Measurements from ENCODE around the gene UBE2E1. TPM values are rescaled to one million over a fixed set of nuclear protein-coding genes. Genes with fewer than 3 reads are reported as not detected.
A peak's percentile ranks its signal among the peaks of the same experiment; 100 is the strongest.
"Not testable (repeated sequence)": the region's sequence is repeated elsewhere in the genome, so short reads cannot be mapped to it uniquely, and the experiment has no call there.

UBE2E1 gene
- total RNA-seq, 1 donor from 2014 or later, result 72.6 TPM

- Mint-ChIP-seq H3K4me1 (peaks cover 4% of the 10 kb centered on the region), H3K27ac (no peak overlapping the region)
Measured at GRCh38 chr3:23877329-23877980, 71.7 kb downstream of the UBE2E1 start.

GRCh38 chr3:23879485-23879884 is 73.7 kb downstream of the UBE2E1 start:
- no peaks in the 10 kb centered on the region for H3K9me3 Mint-ChIP-seq
- H3K36me3 Mint-ChIP-seq (ENCODE audit: low read depth), result peaks cover 7% of the 10 kb centered on the region
- H3K4me3 Mint-ChIP-seq, result no peak overlapping the region
- no peaks in the 10 kb centered on the region for H3K27me3 Mint-ChIP-seq
- peaks cover 4% of the 10 kb centered on the region for H3K4me1 Mint-ChIP-seq
- DNase-seq, result no peak
- intact Hi-C loops (cut with micrococcal nuclease), result no loop called here
- H3K27ac Mint-ChIP-seq, result no peak overlapping the region

More at GRCh38 chr3:23877329-23877980, 71.7 kb downstream of the UBE2E1 start:
- no peaks in the 10 kb centered on the region for H3K27me3 Mint-ChIP-seq
- H3K4me3 Mint-ChIP-seq, result no peak overlapping the region
- no peaks in the 10 kb centered on the region for H3K9me3 Mint-ChIP-seq
- peaks cover 7% of the 10 kb centered on the region for H3K36me3 Mint-ChIP-seq (ENCODE audit: low read depth)
- intact Hi-C loops (cut with micrococcal nuclease), result no loop called here
- DNase-seq, result no peak

GRCh38 chr3:23880703-23881339 is 75.1 kb downstream of the UBE2E1 start:
- no peaks in the 10 kb centered on the region for H3K27me3 Mint-ChIP-seq
- no peaks in the 10 kb centered on the region for H3K9me3 Mint-ChIP-seq
- intact Hi-C loops (cut with micrococcal nuclease), result no loop called here
- H3K27ac Mint-ChIP-seq, result no peak overlapping the region
- H3K36me3 Mint-ChIP-seq (ENCODE audit: low read depth), result peaks cover 7% of the 10 kb centered on the region
- H3K4me3 Mint-ChIP-seq, result no peak overlapping the region
- DNase-seq, result no peak
- H3K4me1 Mint-ChIP-seq, result peaks cover 4% of the 10 kb centered on the region

DNA sequence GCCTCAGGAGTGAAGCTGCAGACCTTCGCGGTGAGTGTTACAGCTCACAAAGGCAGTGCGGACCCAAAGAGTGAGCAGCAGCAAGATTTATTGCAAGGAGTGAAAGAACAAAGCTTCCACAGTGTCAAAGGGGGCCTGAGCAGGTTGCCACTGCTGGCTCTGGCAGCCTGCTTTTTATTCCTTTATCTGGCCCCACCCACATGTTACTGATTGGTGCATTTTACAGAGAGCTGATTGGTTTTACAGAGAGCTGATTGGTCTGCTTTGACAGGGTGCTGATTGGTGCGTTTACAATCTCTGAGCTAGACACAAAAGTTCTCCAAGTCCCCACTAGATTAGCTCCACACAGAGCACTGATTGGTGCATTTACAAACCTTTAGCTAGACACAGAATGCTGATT is 76.2 kb downstream of the UBE2E1 start:
- H3K4me1 Mint-ChIP-seq; DNase-seq; H3K9me3 Mint-ChIP-seq; intact Hi-C loops (cut with micrococcal nuclease); H3K36me3 Mint-ChIP-seq (ENCODE audit: low read depth); H3K27ac Mint-ChIP-seq; H3K27me3 Mint-ChIP-seq; H3K4me3 Mint-ChIP-seq: not testable (repeated sequence)

DNA sequence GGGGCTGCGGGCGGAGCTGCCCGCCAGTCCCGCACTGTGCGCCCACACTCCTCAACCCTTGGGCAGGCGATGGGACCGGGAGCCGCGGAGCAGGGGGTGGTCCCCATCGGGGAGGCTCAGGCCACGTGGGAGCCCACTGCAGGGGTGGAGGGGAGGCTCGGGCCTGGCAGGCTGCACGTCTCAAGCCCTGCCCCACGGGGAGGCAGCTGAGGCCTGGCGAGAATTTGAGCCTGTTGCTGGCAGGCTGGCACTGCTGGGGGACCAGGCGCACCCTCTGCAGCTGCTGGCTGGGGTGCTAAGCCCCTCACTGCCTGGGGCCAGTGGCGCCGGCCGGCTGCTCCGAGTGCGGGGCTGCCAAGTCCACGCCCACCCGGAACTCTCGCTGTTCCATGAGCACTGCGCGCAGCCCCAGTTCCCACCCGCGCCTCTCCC is 76.7 kb downstream of the UBE2E1 start:
- H3K4me3 Mint-ChIP-seq, result no peak overlapping the region
- no peaks in the 10 kb centered on the region for H3K9me3 Mint-ChIP-seq
- no peaks in the 10 kb centered on the region for H3K27me3 Mint-ChIP-seq
- intact Hi-C loops (cut with micrococcal nuclease), result no loop called here
- peaks cover 7% of the 10 kb centered on the region for H3K36me3 Mint-ChIP-seq (ENCODE audit: low read depth)
- no peak overlapping the region for H3K27ac Mint-ChIP-seq
- H3K4me1 Mint-ChIP-seq, result peaks cover 4% of the 10 kb centered on the region
- DNase-seq, result no peak

DNA sequence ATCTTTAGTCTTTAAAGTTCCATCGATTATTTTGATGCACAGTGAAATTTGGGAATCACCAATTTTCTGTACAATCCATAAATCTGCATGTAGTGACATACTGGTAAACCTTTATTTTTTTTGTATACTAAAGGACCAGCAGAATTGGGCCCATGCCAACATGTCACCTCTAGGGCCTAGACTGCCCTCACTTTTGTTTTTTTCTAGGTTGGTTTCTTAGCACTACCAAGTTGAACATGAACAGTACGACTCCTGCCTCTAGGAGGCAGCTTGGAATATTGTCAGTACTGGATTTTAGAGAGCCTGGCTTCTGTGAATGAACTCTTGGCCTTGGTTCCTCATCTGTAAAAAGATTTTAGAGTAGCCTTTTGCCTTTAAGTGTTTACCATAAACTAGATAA is 78.7 kb downstream of the UBE2E1 start:
- intact Hi-C loops (cut with micrococcal nuclease), result no loop called here
- H3K27me3 Mint-ChIP-seq, result no peaks in the 10 kb centered on the region
- DNase-seq, result no peak
- no peak overlapping the region for H3K27ac Mint-ChIP-seq
- no peaks in the 10 kb centered on the region for H3K9me3 Mint-ChIP-seq
- H3K4me3 Mint-ChIP-seq, result no peak overlapping the region
- peaks cover 4% of the 10 kb centered on the region for H3K4me1 Mint-ChIP-seq
- peaks cover 8% of the 10 kb centered on the region for H3K36me3 Mint-ChIP-seq (ENCODE audit: low read depth)

DNA sequence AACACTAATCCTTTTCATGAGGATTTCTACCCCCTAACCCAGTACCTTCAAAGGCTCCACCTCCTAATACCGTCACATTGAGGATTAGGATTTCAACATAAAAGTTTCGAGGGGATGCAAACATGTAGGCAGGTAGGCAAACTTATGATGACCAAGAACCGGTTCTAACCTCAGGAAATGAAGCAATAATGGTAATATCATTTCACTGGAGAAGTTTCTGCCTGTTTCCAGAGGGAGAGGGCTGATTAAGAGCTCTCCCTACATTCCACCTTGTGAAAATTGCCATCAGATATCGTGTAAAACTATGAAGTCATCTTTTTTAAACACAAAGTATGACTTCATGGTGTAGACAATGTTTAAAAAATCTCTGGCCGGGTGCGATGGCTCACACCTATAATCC is 79.5 kb downstream of the UBE2E1 start:
- no peak overlapping the region for H3K27ac Mint-ChIP-seq

GRCh38 chr3:23886311-23886710 is 80.6 kb downstream of the UBE2E1 start:
- intact Hi-C loops (cut with micrococcal nuclease), result loop anchor here (5.0 kb wide), 1 partner anchor 111 kb away; no protein-coding TSS in a partner anchor
- Mint-ChIP-seq H3K4me1 (peaks cover 3% of the 10 kb centered on the region), H3K4me3 (no peak overlapping the region), H3K36me3 (ENCODE audit: low read depth) (peaks cover 8% of the 10 kb centered on the region), H3K27ac (no peak overlapping the region), H3K27me3 (no peaks in the 10 kb centered on the region), H3K9me3 (no peaks in the 10 kb centered on the region)
- DNase-seq, result no peak

More for the DNA sequence above, 79.5 kb downstream of the UBE2E1 start:
- intact Hi-C loops (cut with micrococcal nuclease), result loop anchor here (5.0 kb wide), 1 partner anchor 112 kb away; no protein-coding TSS in a partner anchor
- Mint-ChIP-seq H3K9me3 (no peaks in the 10 kb centered on the region), H3K4me1 (peaks cover 4% of the 10 kb centered on the region), H3K27me3 (no peaks in the 10 kb centered on the region), H3K36me3 (ENCODE audit: low read depth) (peaks cover 8% of the 10 kb centered on the region), H3K4me3 (no peak overlapping the region)
- DNase-seq, result no peak

DNA sequence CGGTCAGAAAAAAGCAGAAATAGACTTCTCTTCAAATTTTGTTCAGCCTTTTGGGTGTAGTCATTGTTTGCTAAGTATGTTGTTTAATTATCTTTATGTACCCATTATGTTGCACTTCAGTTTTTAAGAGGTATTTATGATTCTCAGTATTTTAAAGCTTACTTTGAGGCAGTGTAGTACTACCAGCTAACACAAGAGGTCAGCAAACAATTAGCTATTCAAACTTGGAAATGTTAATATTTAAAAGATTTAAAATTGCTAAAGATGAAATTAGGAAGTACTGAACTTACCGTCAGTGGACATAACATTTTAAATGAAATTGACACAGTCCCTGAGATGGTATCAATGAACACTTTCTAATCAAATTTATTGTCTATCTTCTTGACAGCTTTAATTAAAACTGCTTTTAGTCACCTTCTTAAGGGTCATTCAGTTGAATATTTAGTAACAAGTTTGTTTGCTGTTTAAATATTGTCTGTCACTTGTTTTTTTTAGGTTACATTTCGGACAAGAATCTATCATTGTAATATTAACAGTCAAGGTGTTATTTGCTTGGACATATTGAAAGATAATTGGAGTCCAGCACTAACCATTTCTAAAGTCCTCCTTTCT is 83.0 kb downstream of the UBE2E1 start:
- Mint-ChIP-seq H3K4me3 (no peak overlapping the region), H3K27me3 (no peaks in the 10 kb centered on the region), H3K4me1 (no peaks in the 10 kb centered on the region), H3K27ac (no peak overlapping the region), H3K9me3 (no peaks in the 10 kb centered on the region), H3K36me3 (ENCODE audit: low read depth) (peaks cover 4% of the 10 kb centered on the region)
- peak; percentile 66 for DNase-seq
- intact Hi-C loops (cut with micrococcal nuclease), result loop anchor here (2.0 to 5.0 kb wide), 2 partner anchors 109 to 350 kb away; no protein-coding TSS in a partner anchor

- Mint-ChIP-seq H3K36me3 (ENCODE audit: low read depth) (peaks cover 8% of the 10 kb centered on the region), H3K4me3 (no peak overlapping the region), H3K4me1 (no peaks in the 10 kb centered on the region), H3K27me3 (no peaks in the 10 kb centered on the region), H3K27ac (no peak overlapping the region), H3K9me3 (no peaks in the 10 kb centered on the region)
- DNase-seq, result no peak
- intact Hi-C loops (cut with micrococcal nuclease), result loop anchor here (2.0 to 5.0 kb wide), 2 partner anchors 108 to 349 kb away; no protein-coding TSS in a partner anchor
Measured at GRCh38 chr3:23889386-23889785, 83.6 kb downstream of the UBE2E1 start.

DNA sequence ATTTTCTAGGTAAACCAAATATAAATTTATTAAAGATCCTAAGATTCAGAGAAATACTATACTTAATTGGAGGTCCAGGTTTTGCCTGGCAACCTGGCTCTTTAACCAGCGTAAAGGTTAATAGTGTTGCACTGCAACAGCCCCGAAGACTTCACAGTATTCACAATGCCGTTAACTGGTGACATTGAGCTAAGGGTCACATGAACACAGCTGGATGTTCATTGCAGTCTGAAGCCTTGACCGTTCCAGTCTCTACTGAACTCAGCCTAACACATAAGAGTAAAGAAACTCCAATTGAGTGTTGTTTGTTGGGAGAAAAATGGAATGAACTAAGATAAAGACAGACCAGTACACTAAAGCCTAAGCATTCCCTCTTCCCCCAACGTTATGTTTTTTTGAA is 84.2 kb downstream of the UBE2E1 start:
- no peak overlapping the region for H3K27ac Mint-ChIP-seq
- intact Hi-C loops (cut with micrococcal nuclease), result loop anchor here (2.0 to 5.0 kb wide), 2 partner anchors 107 to 349 kb away; no protein-coding TSS in a partner anchor
- no peaks in the 10 kb centered on the region for H3K9me3 Mint-ChIP-seq

GRCh38 chr3:23894254-23895061 is 88.7 kb downstream of the UBE2E1 start:
- Mint-ChIP-seq H3K4me3 (no peak overlapping the region), H3K4me1 (no peaks in the 10 kb centered on the region), H3K36me3 (ENCODE audit: low read depth) (peaks cover 24% of the 10 kb centered on the region), H3K9me3 (no peaks in the 10 kb centered on the region), H3K27me3 (no peaks in the 10 kb centered on the region), H3K27ac (no peak overlapping the region)
- intact Hi-C loops (cut with micrococcal nuclease), result no loop called here
- no peak for DNase-seq

More for the DNA sequence above, 84.2 kb downstream of the UBE2E1 start:
- H3K4me1 Mint-ChIP-seq, result no peaks in the 10 kb centered on the region
- peaks cover 10% of the 10 kb centered on the region for H3K36me3 Mint-ChIP-seq (ENCODE audit: low read depth)
- H3K4me3 Mint-ChIP-seq, result no peak overlapping the region
- no peaks in the 10 kb centered on the region for H3K27me3 Mint-ChIP-seq
- DNase-seq, result no peak

DNA sequence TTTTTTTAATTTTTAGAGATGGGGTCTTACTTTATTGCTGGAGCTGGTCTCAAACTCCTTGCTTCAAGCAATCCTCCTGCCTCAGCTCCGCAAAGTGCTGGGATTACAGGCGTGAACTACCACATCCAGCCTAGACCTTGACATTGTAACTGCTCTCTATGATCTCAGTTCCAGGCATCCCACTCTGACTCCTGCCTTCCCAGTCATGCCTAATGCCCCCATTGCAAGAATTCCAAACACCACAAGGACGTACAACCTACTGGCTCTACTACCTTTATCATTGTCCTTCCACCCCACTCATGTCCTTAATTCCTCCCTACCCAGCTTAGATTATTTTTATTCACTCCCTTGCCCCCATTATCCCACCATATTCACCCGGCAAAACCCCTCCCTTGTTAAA is 89.4 kb downstream of the UBE2E1 start:
- peaks cover 25% of the 10 kb centered on the region for H3K36me3 Mint-ChIP-seq (ENCODE audit: low read depth)
- H3K4me1 Mint-ChIP-seq, result no peaks in the 10 kb centered on the region
- H3K27me3 Mint-ChIP-seq, result no peaks in the 10 kb centered on the region
- no peak overlapping the region for H3K27ac Mint-ChIP-seq
- H3K4me3 Mint-ChIP-seq, result no peak overlapping the region
- DNase-seq, result no peak
- intact Hi-C loops (cut with micrococcal nuclease), result no loop called here
- H3K9me3 Mint-ChIP-seq, result no peaks in the 10 kb centered on the region
